Stimulated activated CD4-positive, alpha-beta T cell treated with anti-CD3 and anti-CD28 coated beads, Interleukin-2, amount 100 ng/mL, for 4 hours (primary cell): Measurements from ENCODE around the gene GADD45A.

Experiments
- DNase-seq: peaks from one replicate; pipeline ENCODE4 v3.0.0-alpha.2; 2020; ENCODE audit warnings: low read depth

The GADD45A gene

DNA sequence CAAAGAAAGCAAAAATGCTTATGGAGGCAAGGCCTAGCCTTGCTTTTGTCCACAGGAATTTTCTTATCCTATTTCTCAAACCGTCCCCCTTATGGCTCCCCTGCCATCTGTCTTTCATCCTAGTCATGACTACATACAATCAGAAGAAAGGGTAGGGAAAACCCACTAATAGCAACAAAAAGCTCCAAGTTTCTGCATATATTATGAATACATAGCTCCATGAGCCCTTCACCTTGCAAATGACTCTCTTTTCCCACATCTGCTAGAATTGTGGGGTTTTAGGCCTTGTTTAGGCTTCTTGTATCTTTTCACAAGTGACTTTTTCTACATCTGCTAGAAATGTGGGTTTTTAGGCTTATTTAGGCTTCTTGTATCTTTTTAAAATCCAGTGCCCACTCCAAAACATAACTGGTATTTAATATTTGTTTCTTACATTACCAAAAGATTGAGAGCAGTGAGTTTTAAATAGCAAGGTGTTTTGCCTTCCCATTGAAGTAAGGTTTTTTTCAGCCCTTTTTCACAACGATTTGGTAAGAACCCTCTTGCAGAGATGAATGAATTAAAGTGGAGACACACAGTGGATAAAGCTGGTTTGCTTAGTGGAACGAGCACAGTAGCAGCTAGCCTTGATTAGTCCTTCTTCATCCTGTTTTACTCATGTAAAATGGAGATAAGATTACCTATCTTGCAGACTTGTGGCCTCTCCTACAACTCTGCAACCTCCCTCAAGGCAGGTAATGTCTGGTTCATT lies 4.4 kb downstream of the GADD45A start:
- DNase-seq, result no peak

DNA sequence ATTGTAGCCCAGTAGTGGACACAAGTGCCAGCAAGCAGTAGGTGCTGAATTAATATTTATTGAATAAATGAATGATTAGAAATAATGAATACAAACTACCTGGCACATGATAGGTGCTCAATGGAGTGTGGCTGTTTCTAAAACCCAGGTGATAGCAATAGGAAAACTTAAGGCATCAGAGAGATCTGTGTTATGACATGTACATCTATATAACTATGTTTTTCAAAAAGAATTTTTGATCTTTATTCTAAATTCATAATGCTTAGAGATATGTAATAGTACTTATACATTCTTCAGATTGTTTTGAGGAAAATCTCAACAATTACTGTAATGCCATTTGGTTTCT lies 5.0 kb downstream of the GADD45A start:
- DNase-seq, result no peak

DNA sequence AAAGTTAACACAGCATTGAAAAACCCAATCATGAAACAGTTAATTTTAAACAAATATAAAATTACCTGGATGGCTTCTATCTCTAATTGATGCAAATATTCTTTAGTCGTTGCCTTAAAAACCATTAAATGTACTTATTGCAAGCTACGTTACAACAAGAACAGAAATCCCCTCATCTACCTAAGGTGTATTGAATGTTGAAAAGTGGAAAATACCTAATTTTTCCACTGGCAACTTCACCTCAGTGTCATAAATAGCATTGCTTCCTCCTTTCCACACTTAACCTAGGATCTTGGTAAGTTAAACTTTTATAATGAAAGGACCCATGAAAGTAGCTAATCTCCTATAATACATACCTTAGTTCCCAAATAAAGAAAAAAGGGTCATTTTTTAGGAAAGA lies 5.4 kb downstream of the GADD45A start:
- DNase-seq, result no peak

DNA sequence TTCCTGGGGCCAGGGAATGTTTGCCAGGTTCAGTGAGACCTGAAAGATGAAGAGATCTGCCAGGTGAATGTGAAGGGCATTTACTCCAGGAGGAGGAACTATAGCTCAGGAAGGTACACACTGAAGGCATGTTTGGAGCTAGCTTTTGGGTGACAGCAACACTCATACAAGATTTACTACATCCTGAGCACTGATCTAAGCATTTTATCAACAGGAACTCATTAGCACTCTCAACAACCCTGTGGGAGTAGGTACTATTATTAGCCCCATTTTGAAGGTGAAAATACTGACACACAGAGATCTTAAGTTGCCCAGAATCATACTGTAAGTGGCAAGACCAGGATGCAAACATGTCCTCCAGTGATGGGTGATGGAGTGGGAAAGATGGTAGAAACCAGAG lies 6.7 kb downstream of the GADD45A start:
- DNase-seq, result no peak

DNA sequence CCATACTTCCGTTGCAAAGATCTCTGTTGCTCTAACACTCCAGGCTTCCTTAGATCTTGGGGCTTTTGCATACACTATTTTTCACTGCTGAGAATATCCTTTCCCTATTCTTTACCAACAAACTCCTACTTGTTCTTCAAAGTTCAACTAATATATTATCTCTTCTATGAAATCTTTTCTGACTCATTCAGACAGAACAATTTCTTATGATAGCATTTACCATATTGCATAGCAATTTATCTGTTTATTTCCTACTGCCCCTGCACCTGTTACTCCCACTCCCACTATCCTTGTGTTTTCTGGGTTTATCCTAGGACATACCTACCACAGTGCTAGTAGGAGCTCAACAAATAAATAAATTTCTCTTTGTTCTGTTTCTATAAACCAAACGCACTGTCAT lies 11.0 kb downstream of the GADD45A start:
- no peak for DNase-seq

DNA sequence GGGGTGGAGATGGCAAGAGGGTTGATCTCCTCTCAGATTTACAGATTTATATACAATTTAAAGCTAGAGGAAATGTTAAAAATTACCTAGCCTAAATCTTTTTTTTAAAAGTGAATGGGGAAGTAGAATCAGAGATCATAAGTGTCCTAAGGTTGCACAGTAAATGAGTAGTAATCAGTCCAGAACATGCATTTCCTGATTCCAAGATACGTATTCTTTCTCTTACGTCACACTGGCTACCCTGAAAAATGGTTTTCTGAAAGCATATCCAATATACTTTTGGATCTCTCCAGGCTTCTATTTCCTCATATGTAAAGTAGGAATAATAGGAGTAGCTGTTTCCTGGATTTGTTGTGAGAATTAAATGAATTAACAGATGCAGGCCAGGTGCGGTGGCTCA lies 11.7 kb downstream of the GADD45A start:
- DNase-seq, result no peak

DNA sequence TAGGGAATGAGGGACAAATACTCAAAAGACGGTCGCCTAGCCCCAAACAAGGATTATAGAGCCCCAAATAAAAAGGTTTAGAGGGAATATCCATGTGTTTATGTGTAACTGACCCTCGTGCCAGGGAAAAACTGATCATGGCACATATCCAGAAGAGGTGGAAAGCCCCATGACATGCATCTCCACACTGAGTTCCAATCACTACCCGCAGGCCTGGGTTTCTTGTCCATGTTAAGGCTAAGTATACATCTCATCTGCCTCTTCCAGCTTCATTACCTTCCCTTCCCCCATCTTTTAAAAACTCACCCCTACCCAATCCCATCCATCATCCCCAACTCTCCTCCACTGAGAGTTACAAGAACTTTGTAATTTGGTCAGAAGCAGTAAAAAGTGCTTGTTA lies 15.2 kb downstream of the GADD45A start:
- DNase-seq, result no peak

DNA sequence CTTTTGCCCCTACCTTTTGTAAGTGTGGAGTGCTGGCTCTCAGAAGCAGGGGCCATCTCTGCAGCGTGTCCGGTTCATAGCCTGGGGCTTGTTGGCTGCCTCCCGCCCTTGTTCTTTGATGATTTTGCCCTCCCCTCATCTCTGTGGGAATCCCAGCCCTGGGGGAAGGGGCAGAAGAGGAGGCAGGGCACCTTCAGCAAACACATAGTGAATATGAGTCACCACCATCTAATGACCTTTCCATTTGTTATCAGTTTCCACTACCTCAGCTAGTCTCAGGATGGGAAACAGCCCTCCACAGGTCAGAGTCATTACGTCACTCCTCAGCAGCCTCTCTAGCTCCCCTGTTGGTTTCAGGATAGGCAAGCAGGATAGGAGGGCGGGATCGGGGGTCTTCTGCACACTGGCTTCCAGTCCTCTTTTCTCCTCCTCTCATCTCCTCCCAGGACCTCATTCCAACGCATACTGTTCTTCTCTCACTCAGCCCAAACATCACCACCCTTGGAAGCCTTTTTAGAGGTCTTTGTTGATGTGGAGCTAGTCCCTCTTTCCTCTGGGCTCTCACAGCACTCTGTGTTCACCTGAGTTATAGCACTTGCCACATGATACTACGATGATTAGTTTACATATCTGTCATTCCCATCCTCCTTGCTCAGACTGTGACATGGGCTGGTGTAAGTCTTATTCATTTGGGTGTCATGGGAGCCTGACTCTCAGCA lies 15.8 kb downstream of the GADD45A start:
- DNase-seq, result no peak

DNA sequence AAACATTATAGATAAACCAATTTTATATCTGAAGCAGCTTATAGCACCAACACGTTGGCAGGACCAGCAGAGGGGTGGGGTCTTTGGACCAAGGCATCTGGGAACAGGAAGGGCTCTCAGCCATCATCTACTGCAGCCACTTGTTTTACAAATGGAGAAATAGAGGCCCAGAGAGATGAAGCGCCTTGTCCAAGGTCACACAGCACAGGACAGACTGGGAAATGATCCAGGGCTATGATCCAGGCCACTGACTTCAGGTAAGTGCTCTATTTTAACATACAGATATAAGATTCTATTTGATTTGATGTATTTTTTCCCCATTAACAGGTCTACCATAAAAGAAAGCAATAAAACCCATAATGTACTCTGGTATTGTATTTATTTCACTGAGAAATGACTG lies 16.9 kb downstream of the GADD45A start:
- DNase-seq, result no peak

DNA sequence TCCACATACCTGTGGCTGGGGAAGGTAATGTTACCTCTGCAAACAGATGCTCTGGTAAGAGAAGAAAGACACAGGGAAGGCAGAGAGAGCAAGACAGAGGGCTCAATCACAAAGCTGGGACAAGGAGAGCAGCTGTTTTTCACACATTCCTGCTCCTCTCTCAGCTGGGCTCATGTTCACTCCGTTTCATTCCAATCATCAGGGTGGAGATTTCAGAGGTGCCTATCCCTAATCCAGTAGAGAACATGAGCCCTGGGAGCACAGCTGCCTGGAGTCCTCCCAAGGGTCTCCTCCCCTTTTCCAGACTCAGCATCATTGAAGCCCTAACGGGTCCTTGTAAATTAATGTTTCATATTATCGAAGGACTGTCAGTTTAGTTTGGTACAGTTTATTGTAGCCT lies 19.4 kb downstream of the GADD45A start:
- no peak for DNase-seq

DNA sequence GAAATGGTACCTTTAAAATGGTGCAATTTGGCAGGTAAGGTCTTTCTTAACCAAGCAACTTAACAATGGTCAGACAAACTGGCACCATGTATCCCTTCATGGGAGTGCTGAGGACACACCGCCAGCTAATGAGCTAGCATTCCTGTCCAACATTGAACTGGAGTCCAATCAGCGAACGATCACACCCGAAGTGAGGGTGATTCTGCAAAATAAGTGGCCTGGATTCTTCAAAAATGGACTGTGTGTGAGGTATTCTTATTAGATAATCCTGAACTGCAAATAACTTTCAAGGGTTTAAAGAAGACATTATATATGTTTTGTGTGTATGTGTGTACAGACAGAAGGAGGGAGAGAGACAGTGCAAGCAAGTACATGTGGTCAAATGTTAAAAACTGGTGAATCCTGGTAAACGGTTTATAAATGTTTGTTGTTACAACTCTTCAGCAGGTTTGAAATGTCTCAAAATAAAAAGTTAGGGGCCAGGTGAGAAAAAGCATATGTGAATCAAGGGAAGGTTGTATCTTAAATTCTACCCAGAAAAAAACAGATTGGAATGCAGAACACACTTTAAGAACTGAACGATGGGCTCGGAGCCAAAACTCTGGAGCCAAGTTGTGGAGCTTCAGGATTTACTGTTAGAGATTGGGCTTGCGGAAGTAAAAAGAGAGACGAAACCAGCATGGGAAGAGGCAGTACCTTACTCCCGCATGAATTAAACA lies 20.9 kb downstream of the GADD45A start:
- DNase-seq, result no peak

DNA sequence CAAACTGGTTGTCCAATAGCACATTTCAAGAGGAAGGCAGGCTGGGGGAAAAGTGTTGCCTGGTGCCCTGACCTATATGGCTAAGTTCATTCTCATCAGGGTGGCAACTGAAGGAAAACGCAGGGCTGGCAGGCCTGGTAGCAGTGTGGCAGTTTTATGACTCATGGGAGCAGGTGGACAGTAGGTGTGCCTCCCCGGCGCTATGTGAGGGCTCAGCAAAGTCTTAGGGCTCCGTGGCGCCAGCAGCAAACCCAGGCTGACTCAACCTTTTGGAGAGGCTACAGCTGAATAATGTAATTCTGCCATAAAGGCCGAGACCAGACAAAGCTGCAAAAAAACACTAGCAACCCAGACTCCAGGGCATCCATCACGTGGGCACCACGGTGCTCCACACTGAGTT lies 23.6 kb downstream of the GADD45A start:
- no peak for DNase-seq

DNA sequence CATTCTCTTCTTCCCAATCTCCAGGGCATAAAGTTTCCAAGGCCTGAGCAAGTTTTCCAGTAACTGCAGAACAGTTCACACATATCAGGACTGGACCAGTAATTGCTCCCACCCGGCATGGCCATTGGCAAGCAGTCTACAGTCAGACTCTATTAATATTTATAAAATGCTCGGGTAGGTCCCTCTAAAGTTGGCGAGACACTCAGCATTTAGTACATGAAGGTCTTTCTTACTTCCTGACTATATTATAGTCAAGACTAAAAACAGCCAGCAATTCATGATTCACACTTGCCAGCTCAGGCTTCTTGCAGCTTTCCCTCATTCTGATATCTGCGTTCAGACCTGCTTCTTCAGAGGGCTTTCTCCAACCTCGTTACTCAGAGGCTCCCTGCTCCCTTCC lies 25.4 kb downstream of the GADD45A start:
- DNase-seq, result no peak

DNA sequence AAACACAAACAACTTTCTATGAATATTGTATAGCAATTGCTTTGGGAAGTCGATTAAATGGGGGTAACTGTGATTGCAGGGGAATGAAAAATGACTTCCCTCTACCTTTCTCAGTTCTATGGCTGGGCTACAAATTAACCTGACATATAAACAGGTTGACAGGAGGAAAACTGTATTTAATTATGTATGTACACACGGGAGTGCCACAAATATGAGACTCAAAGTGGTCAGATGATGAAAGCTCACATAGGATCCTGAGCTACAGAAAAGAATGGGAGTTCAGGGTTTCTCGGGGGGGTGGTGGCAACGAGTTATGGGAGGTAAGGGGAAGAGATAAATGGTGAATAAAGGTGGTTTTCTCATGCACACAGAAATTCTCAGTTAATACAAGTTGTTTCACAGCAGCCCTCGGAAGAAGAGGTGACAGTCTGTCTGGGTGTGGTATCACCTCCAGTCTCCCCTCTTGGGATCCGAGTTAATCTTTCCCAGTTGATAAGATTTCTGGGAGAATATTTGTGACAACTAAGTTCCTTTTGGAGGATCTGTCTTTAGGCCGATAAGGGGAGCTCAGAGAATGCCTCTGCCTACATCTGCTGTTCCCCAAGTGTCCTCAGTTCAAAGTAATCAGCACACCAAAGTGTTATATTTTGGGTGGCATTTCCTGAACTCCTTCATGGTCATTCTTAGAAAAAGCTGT lies 26.3 kb downstream of the GADD45A start:
- no peak for DNase-seq

DNA sequence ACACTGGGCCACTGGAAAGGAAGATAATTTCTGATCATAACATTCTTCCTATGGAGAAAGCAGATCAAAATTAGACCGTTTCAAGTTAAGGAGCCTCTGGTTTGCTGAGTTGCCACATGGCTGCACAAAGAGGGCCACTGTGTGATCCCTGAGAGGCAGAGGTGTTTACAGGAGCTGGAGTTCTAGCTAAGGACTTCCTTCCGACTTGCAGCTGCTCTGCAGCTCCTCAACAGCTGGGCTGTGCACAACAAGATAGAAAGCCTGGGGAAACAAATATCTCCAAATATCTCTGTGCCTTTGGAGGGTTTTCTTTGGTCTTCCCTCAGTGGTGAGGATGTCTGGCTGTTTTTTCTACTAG lies 26.8 kb downstream of the GADD45A start:
- no peak for DNase-seq

DNA sequence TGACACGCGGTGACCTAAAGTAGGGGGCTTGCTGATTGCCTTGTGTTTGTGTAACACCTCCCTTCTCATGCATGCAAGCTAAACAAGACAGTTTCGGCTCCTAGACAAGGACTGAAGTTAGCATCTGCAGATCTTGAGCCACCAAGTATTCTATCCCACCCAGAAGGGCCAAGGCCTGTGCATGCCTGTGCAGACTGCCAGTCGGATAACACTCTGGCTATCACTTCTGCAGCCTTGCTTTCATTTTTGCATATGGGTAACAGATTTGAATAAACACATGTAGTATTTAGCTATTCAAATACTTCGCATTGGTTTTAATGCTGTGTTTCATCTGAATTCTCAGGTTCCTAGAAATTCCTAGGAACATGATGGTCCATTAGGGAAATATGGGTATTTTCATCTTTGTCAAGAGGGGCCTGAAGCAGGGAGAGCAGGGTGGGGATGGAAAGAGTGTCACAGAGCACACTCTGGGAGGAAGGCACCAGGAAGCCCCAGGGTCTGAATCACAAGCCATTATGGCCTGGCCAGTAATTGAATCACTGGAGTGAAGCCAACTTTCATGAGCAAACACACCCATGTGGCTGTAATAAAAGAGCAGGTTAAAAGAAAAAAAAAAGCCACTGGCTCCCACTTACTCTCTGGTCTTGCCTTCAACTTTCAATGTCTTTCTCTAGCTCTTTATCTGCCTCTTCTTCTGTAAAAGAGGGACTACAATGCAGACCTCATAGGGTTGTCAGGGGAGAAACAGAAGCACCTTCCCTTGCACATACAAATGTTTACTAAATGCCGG lies 28.3 kb downstream of the GADD45A start:
- DNase-seq, result no peak

DNA sequence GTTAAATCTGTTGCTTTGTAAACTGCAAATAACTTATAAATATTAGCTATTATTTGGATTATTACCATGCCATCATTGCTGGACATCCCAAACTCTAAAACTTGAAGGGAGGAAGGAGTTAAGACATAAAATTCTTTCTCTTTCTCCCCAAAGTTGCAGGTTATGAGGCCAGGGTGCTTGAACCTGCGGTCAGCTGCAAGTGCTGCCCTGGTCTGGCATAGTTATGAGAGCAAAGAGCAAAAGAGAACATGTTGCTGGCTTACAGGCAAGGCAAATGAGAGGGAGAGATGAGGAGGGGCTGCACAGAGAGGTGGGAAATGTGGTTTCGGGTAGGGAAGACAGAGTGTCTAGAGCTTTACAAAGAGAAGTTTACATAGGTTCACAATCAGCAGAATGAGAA lies 30.8 kb downstream of the GADD45A start:
- no peak for DNase-seq

DNA sequence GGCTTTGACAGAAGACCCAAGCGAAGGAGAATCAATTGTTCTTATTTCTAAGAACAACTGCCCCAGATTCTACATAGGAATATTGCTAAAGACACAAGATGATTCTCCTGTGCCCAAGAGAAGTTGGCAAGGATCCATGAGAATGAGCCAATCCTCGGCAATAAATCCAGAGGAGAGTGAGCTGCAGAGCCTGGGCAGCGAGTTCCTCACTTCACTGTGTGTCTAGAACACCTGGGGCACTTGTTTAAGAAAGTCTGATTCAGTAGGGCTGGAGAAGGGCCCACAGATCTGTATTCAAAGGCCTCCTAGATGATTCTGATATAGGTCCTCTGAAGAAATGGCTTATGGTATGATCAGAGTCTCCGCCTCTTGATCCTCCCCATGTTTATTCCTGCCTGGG lies 31.8 kb downstream of the GADD45A start:
- no peak for DNase-seq

DNA sequence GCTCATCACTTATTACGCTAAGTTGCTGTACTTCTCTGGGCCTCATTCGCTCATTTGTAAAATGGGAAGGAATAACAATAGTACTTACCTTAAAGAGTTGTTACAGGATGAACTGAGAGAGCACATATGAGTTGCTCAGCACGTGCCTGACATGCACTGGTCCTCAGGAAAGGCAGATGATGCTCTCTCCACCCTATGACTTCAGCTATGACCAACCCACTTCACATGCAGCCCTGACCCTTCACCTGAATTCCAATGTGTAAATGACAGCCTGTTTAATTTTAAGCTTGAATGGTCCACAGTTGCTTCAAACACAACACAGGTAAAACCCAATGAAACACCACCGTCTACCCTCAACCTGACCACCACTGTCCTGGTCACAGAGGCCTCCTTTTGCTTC lies 32.9 kb downstream of the GADD45A start:
- DNase-seq, result no peak

DNA sequence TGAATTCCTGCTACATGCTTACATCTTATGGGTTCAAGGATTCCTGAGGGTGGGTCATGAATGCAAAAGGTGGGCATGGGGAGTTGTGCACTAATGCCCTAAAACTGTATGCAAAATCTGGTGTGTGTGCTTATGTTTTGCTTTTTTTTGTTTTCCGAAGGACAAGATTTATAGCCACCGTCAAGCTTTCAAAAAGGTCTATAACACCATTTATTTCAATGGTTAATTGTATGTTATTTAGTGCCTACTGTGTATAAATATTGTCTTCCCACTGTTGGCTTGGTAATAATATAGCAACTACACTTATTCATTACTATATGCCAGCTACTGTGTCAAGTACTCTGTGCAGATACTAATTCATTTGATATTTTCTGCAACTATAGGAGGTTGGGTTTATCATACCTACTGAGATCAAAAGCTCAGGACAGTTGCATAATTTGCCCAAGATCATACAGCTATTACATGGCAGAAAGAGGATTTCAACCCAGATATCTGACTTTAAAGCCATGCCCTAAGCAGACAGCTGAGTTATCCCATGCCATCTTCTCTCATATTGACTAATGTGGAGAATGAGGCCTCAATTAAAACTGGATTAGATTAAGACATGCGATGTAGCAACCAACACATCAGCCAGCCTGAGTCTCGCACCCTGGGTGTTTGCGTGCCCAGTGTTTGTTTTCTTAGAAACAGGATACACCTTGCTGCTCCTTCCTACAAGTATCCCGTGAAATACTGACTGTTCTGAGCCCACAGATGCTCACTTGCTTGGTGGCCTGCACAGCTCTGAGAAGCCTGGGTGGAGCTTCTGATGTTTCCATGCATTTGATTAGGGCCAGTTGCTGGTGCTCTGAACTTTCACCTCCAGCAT lies 34.6 kb downstream of the GADD45A start:
- no peak for DNase-seq

DNA sequence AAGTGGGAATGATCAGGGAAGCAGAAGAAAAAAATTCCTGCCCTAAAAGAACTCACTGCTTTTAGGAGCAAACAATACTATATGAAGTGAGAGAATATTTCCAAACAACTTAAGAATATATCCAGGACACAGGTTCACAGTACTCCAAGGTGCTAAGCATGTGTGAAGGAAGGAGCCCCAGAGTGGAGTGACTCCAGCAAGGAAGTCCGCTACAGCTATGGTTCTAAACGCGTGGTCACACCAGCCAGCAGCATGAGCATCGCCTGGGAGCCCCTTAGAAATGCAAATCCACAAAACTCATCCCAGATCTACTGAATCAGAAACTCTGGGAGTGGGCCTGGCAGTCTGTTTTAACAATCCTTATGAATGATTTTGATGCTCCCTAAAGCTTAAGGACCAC lies 36.1 kb downstream of the GADD45A start:
- no peak for DNase-seq
